ENCODE data around the gene LILRA5.
"Not testable (repeated sequence)": the region's sequence is repeated elsewhere in the genome, so short reads cannot be mapped to it uniquely, and the experiment has no call there.

LILRA5 gene

GRCh38 chr19:54282686-54283470 is 30.1 kb downstream of the LILRA5 start:
- no peak for DNase-seq (ENCODE audit: low read depth in 1 of 2, low spot score in 1 of 2)
- TF ChIP-seq JUND (IDR thresholded peaks at IDR 0.05; ENCODE audit: low read depth): no peak
- in situ Hi-C loops (cut with HindIII; ENCODE audit: low pct_unique_long_range_greater_than_20kb, low sequenced_read_pairs): no loop called here

- DNase-seq (ENCODE audit: low read depth in 1 of 2, low spot score in 1 of 2); in situ Hi-C loops (cut with HindIII; ENCODE audit: low pct_unique_long_range_greater_than_20kb, low sequenced_read_pairs): not testable (repeated sequence)
Observed at GRCh38 chr19:54281729-54282075, 31.3 kb downstream of the LILRA5 start.

- in situ Hi-C loops (cut with HindIII; ENCODE audit: low pct_unique_long_range_greater_than_20kb, low sequenced_read_pairs): no loop called here
- no peak for TF ChIP-seq JUND (IDR thresholded peaks at IDR 0.05; ENCODE audit: low read depth)
- DNase-seq (ENCODE audit: low read depth in 1 of 2, low spot score in 1 of 2): no peak
Observed at GRCh38 chr19:54281007-54281728, 31.8 kb downstream of the LILRA5 start, which contains the start of gene LILRB2. LILRB2 (minus strand) TSS chr19:54281110; CDS start chr19:54280496, 614 bp downstream.

GRCh38 chr19:54280441-54280840 is 32.5 kb downstream of the LILRA5 start:
- DNase-seq (ENCODE audit: low read depth in 1 of 2, low spot score in 1 of 2); in situ Hi-C loops (cut with HindIII; ENCODE audit: low pct_unique_long_range_greater_than_20kb, low sequenced_read_pairs): not testable (repeated sequence)

GRCh38 chr19:54280025-54280424 is 32.9 kb downstream of the LILRA5 start:
- not testable (repeated sequence) for DNase-seq (ENCODE audit: low read depth in 1 of 2, low spot score in 1 of 2)

GRCh38 chr19:54279406-54279962 is 33.5 kb downstream of the LILRA5 start:
- in situ Hi-C loops (cut with HindIII; ENCODE audit: low pct_unique_long_range_greater_than_20kb, low sequenced_read_pairs): no loop called here
- TF ChIP-seq JUND (IDR thresholded peaks at IDR 0.05; ENCODE audit: low read depth): no peak
- no peak for DNase-seq (ENCODE audit: low read depth in 1 of 2, low spot score in 1 of 2)

More at GRCh38 chr19:54280025-54280424, 32.9 kb downstream of the LILRA5 start:
- in situ Hi-C loops (cut with HindIII; ENCODE audit: low pct_unique_long_range_greater_than_20kb, low sequenced_read_pairs): not testable (repeated sequence)

- DNase-seq (ENCODE audit: low read depth in 1 of 2, low spot score in 1 of 2); in situ Hi-C loops (cut with HindIII; ENCODE audit: low pct_unique_long_range_greater_than_20kb, low sequenced_read_pairs): not testable (repeated sequence)
Observed at GRCh38 chr19:54278571-54279195, 34.3 kb downstream of the LILRA5 start.

GRCh38 chr19:54278056-54278455 is 34.9 kb downstream of the LILRA5 start:
- in situ Hi-C loops (cut with HindIII; ENCODE audit: low pct_unique_long_range_greater_than_20kb, low sequenced_read_pairs); DNase-seq (ENCODE audit: low read depth in 1 of 2, low spot score in 1 of 2): not testable (repeated sequence)

GRCh38 chr19:54277111-54277615 is 35.8 kb downstream of the LILRA5 start:
- in situ Hi-C loops (cut with HindIII; ENCODE audit: low pct_unique_long_range_greater_than_20kb, low sequenced_read_pairs); DNase-seq (ENCODE audit: low read depth in 1 of 2, low spot score in 1 of 2): not testable (repeated sequence)

- in situ Hi-C loops (cut with HindIII; ENCODE audit: low pct_unique_long_range_greater_than_20kb, low sequenced_read_pairs): no loop called here
- TF ChIP-seq JUND (IDR thresholded peaks at IDR 0.05; ENCODE audit: low read depth): no peak
- no peak for DNase-seq (ENCODE audit: low read depth in 1 of 2, low spot score in 1 of 2)
Observed at GRCh38 chr19:54275951-54276350, 37.0 kb downstream of the LILRA5 start.

GRCh38 chr19:54274516-54274915 is 38.5 kb downstream of the LILRA5 start:
- DNase-seq (ENCODE audit: low read depth in 1 of 2, low spot score in 1 of 2); in situ Hi-C loops (cut with HindIII; ENCODE audit: low pct_unique_long_range_greater_than_20kb, low sequenced_read_pairs): not testable (repeated sequence)

- no peak for TF ChIP-seq JUND (IDR thresholded peaks at IDR 0.05; ENCODE audit: low read depth)
- DNase-seq (ENCODE audit: low read depth in 1 of 2, low spot score in 1 of 2): no peak
- in situ Hi-C loops (cut with HindIII; ENCODE audit: low pct_unique_long_range_greater_than_20kb, low sequenced_read_pairs): no loop called here
Observed at GRCh38 chr19:54273821-54274220, 39.1 kb downstream of the LILRA5 start.

GRCh38 chr19:54272181-54272580 is 40.8 kb downstream of the LILRA5 start:
- DNase-seq (ENCODE audit: low read depth in 1 of 2, low spot score in 1 of 2); in situ Hi-C loops (cut with HindIII; ENCODE audit: low pct_unique_long_range_greater_than_20kb, low sequenced_read_pairs): not testable (repeated sequence)

- in situ Hi-C loops (cut with HindIII; ENCODE audit: low pct_unique_long_range_greater_than_20kb, low sequenced_read_pairs); DNase-seq (ENCODE audit: low read depth in 1 of 2, low spot score in 1 of 2): not testable (repeated sequence)
Observed at GRCh38 chr19:54271587-54271986, 41.4 kb downstream of the LILRA5 start.

Measured in T47D (cell line).